Neural progenitor cell (in vitro differentiated cells): ENCODE results near the gene PCGF6.

Source experiments
- CTCF ChIP-seq: fragments of 200-600 bp; sonication (generic); IDR thresholded peaks from 2 replicates; pipeline ENCODE4 v1.5.1; 2017; ENCODE audit warnings: antibody characterized with exemption, mild to moderate bottlenecking
- EZH2 ChIP-seq: fragments of 200-600 bp; sonication (generic); IDR thresholded peaks from 2 replicates; pipeline ENCODE4 v1.6.1; 2017; ENCODE audit warnings: antibody characterized with exemption, mild to moderate bottlenecking, moderate library complexity
- EZH2phosphoT487 ChIP-seq: fragments of 200-600 bp; sonication (generic); IDR thresholded peaks from 2 replicates; pipeline ENCODE4 v1.6.1; 2017; ENCODE audit warnings: antibody characterized with exemption

DNA sequence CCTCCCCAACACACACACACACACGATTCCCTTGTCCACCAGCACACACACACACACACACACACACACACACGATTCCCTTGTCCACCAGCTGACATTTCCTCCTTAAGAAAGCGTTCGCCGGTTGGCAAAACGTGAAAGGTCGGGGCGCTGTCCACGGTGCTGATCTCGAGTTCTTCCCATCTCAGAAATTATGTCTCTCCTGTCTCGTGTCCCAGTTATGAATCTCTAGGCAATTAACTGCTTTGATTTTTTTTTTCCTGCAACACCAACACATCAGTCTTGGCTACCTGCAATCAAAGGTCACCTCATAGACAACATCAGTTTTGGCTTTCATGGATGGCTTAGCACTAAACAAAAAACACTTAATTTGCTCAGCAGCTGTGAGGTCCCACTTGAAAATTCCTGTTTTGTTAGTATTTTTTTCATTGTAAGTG lies 72.1 kb downstream of the PCGF6 start:
- TF ChIP-seq CTCF, result no peak
- no peak for TF ChIP-seq EZH2
- TF ChIP-seq EZH2phosphoT487, result no peak
